SK-N-SH (cell line): ENCODE data around the gene CHD2.

Source experiments
- CTCF ChIP-seq: fragments of 200-600 bp; sonication (generic); IDR thresholded peaks from 2 replicates; pipeline ENCODE4 v1.6.1; 2017; ENCODE audit warnings: antibody characterized with exemption, mild to moderate bottlenecking, moderate library complexity
- EP300 ChIP-seq, 2 experiments: IDR thresholded peaks; 2 replicates each; pipeline versions ENCODE4 v1.4.0 to v1.6.1; 2012; ENCODE audit warnings: borderline replicate concordance in 1 of 2, low read depth in 1 of 2, low read length in 1 of 2
- FOXM1 ChIP-seq: IDR thresholded peaks from 2 replicates; pipeline ENCODE4 v1.4.0; 2012; ENCODE audit warnings: low read depth, mild to moderate bottlenecking
- GABPA ChIP-seq: IDR thresholded peaks from 2 replicates; pipeline ENCODE4 v1.4.0; 2012; ENCODE audit warnings: low read depth, mild to moderate bottlenecking
- JUND ChIP-seq: IDR thresholded peaks from 2 replicates; pipeline ENCODE4 v1.4.0; 2012
- MAX ChIP-seq: IDR thresholded peaks from 2 replicates; pipeline ENCODE4 v1.4.0; 2012; ENCODE audit warnings: low read depth
- RAD21 ChIP-seq: IDR thresholded peaks from 2 replicates; pipeline ENCODE4 v1.6.1; 2012; ENCODE audit warnings: mild to moderate bottlenecking, low read length
- SMC3 ChIP-seq: IDR thresholded peaks from 2 replicates; pipeline ENCODE4 v1.6.1; 2012; ENCODE audit warnings: low read depth, low read length, improper control_type of control experiment
- TEAD4 ChIP-seq: IDR thresholded peaks from 2 replicates; pipeline ENCODE4 v1.4.0; 2012; ENCODE audit warnings: mild to moderate bottlenecking, borderline replicate concordance; ENCODE audit not compliant: insufficient read depth
- YY1 ChIP-seq: IDR thresholded peaks from 2 replicates; pipeline ENCODE4 v1.4.0; 2012; ENCODE audit warnings: low read depth, mild to moderate bottlenecking
- TF ChIP-seq, protein P1 (sequence below): IDR thresholded peaks from 2 replicates; pipeline ENCODE4 v1.6.1; 2012; ENCODE audit warnings: mild to moderate bottlenecking, low read depth, low read length, moderate library complexity

DNA sequence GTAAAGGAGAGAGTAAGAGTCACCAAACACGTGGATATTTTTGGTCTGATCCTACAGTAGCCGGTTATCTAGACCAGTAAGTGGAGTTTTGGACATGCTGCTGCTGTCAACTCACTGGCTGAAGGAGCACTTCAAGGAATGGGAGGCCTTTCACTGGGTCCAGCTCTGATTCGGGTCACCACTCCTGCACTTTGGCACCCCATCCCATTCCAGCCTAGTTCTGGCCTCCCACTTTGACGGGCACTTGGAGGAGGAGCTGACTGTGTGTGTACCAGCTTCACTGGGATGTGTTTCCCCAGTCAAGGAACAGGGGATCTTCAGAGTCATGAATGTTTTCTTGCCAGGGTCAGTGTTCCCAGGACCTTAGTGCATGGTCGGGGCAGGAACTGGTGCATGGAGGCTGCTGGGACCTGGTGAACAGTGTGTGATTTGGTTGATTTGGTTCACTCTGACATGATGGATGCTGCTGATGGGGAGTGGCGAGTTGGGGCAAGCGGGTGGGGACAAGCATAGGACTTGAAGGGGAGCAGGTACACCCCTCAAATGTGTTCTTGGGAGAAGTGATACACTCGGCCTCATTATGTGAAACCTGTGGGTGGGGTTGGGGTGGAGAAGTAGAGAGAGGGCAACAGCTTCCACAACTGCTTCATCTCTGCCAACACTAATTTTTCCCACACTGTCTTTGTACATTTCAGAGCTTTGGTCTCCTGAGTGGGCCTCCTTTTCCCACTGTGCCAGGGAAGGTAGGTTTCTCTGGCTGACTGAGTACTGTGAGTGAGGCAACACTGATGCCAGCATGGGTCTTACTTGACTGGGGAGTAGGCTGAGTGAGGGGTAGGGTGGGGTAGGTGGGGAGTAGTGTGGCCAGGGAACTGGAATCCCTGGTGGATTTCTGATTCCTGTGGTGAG, 124.8 kb downstream of the CHD2 start:
- TF ChIP-seq CTCF, result no peak
- no peak for TF ChIP-seq EP300 (IDR thresholded peaks at IDR 0.05; ENCODE audit: borderline replicate concordance in 1 of 2, low read depth in 1 of 2, low read length in 1 of 2)
- TF ChIP-seq SMC3, result no peak
- TF ChIP-seq, protein P1, sequence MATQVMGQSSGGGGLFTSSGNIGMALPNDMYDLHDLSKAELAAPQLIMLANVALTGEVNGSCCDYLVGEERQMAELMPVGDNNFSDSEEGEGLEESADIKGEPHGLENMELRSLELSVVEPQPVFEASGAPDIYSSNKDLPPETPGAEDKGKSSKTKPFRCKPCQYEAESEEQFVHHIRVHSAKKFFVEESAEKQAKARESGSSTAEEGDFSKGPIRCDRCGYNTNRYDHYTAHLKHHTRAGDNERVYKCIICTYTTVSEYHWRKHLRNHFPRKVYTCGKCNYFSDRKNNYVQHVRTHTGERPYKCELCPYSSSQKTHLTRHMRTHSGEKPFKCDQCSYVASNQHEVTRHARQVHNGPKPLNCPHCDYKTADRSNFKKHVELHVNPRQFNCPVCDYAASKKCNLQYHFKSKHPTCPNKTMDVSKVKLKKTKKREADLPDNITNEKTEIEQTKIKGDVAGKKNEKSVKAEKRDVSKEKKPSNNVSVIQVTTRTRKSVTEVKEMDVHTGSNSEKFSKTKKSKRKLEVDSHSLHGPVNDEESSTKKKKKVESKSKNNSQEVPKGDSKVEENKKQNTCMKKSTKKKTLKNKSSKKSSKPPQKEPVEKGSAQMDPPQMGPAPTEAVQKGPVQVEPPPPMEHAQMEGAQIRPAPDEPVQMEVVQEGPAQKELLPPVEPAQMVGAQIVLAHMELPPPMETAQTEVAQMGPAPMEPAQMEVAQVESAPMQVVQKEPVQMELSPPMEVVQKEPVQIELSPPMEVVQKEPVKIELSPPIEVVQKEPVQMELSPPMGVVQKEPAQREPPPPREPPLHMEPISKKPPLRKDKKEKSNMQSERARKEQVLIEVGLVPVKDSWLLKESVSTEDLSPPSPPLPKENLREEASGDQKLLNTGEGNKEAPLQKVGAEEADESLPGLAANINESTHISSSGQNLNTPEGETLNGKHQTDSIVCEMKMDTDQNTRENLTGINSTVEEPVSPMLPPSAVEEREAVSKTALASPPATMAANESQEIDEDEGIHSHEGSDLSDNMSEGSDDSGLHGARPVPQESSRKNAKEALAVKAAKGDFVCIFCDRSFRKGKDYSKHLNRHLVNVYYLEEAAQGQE, result no peak
- TF ChIP-seq YY1, result no peak
- no peak for TF ChIP-seq MAX
- TF ChIP-seq GABPA, result no peak
- TF ChIP-seq TEAD4, result no peak
- no peak for TF ChIP-seq RAD21
- no peak for TF ChIP-seq FOXM1
- TF ChIP-seq JUND, result no peak
